GM12873 (cell line): ENCODE results near the gene BICRA.

ENCODE experiments used
- CTCF ChIP-seq: IDR thresholded peaks from 2 replicates; pipeline ENCODE4 v1.5.1; 2012; ENCODE audit warnings: low read depth, mild to moderate bottlenecking, moderate library complexity, low read length, control low read depth; ENCODE audit not compliant: insufficient read depth; ENCODE audit errors: missing control alignments

The BICRA gene

GRCh38 chr19:47661611-47662010 lies 52.7 kb downstream of the BICRA start:
- no peak for TF ChIP-seq CTCF

- no peak for TF ChIP-seq CTCF
Observed at GRCh38 chr19:47663435-47663910, 54.5 kb downstream of the BICRA start.

GRCh38 chr19:47663911-47664771 lies 55.2 kb downstream of the BICRA start:
- no peak for TF ChIP-seq CTCF

GRCh38 chr19:47670736-47671135 lies 61.8 kb downstream of the BICRA start:
- TF ChIP-seq CTCF: no peak

GRCh38 chr19:47671499-47671898 lies 62.6 kb downstream of the BICRA start:
- TF ChIP-seq CTCF: no peak

GRCh38 chr19:47673426-47673825 lies 64.5 kb downstream of the BICRA start:
- TF ChIP-seq CTCF: no peak

- TF ChIP-seq CTCF: no peak
Observed at GRCh38 chr19:47674548-47674947, 65.6 kb downstream of the BICRA start.
